Transverse colon (tissue), 4 donors: ENCODE results near the gene SLC25A41. TPM values are rescaled to one million over a fixed set of nuclear protein-coding genes. Genes with fewer than 3 reads are reported as not detected.

ENCODE experiments used
- DNase-seq: peaks from one replicate; pipeline ENCODE4 v3.0.0-alpha.2; 2019
- H3K27ac ChIP-seq, 4 donors: fragments of 200-600 bp; sonication (generic); 2 replicates each; pipeline ENCODE4 v1.5.1; 2016 to 2018; ENCODE audit warnings: inconsistent platforms in 4 of 4
- H3K27me3 ChIP-seq: fragments of 200-600 bp; sonication (generic); 2 replicates; pipeline ENCODE4 v1.5.1; 2017; ENCODE audit warnings: inconsistent platforms
- H3K36me3 ChIP-seq, 4 donors: fragments of 200-600 bp; sonication (generic); 2 replicates each; pipeline ENCODE4 v1.5.1; 2017 to 2019; ENCODE audit warnings: inconsistent platforms in 4 of 4
- H3K4me1 ChIP-seq, 4 donors: fragments of 200-600 bp; sonication (generic); 2 replicates each; pipeline ENCODE4 v1.5.1; 2017 to 2020; ENCODE audit warnings: inconsistent platforms in 4 of 4
- H3K4me3 ChIP-seq, 4 donors: fragments of 200-600 bp; sonication (generic); 1 replicate in 1 of 4; 2 replicates in 3 of 4; pipeline versions ENCODE4 v1.5.1 to v1.6.1; 2017 to 2019; ENCODE audit warnings: inconsistent platforms in 4 of 4
- H3K9me3 ChIP-seq, 2 donors: fragments of 200-600 bp; sonication (generic); 2 replicates each; pipeline ENCODE4 v1.5.1; 2017 to 2019; ENCODE audit warnings: inconsistent platforms in 2 of 2
- CTCF ChIP-seq, 5 experiments: fragments of 200-600 bp in 3 of 5; fragments of 450-650 bp in 2 of 5; sonication (generic) in 3 of 5; IDR thresholded peaks; 1 replicate in 2 of 5; 2 replicates in 3 of 5; pipeline ENCODE4 v1.5.1; 2016 to 2017; ENCODE audit warnings: antibody characterized with exemption in 5 of 5, inconsistent platforms in 3 of 5, mild to moderate bottlenecking in 2 of 5, moderate library complexity in 1 of 5
- EP300 ChIP-seq: sonication (generic); formaldehyde crosslinking; IDR thresholded peaks from one replicate; pipeline ENCODE4 v1.6.1; 2017; ENCODE audit warnings: antibody characterized with exemption, low read depth
- POLR2A ChIP-seq: fragments of 450-650 bp; IDR thresholded peaks from one replicate; pipeline ENCODE4 v1.6.1; 2016; ENCODE audit warnings: antibody characterized with exemption, mild to moderate bottlenecking, moderate library complexity
- POLR2AphosphoS5 ChIP-seq, 3 donors: sonication (generic); formaldehyde crosslinking; IDR thresholded peaks; one replicate each; pipeline ENCODE4 v1.6.1; 2016; ENCODE audit warnings: antibody characterized with exemption in 3 of 3
- WGBS, 2 donors: methylation state at CpG; one replicate each; pipeline ENCODE4 v1.1.5; 2018; ENCODE audit warnings: low coverage in 1 of 2; 5-methylcytosine and 5-hydroxymethylcytosine counted together
- in situ Hi-C, 4 donors: fragments of 200-750 bp; cut with MboI; loops; one replicate each; pipeline versions ENCODE4 v1.15.0 to v1.15.1; 2017; ENCODE audit warnings: low sequenced_read_pairs in 3 of 4, low pct_ligation_motif_present in 1 of 4, low pct_unique_long_range_greater_than_20kb in 1 of 4
- intact Hi-C: fragments of 100-400 bp; cut with DNase I; formaldehyde crosslinking; loops from one replicate; pipeline ENCODE4 v1.15.1; 2023; ENCODE audit warnings: low total_unique reads
- small RNA-seq, 4 donors: library from RNA; depleted of rRNA; stranded (forward); fragments of <200 nt; gene quantifications; one replicate each; pipeline ENCODE3, GENCODE V24; 2016
- total RNA-seq, 4 donors: library from RNA; depleted of rRNA; stranded (reverse); fragments of >200 nt; gene quantifications; one replicate each; pipeline ENCODE4 v1.1.0, GENCODE V29; 2016

Gene SLC25A41
- total RNA-seq, 4 donors from 2014 or later, result 0.32 TPM; not detected in 3

GRCh38 chr19:6378486-6378885 is 55.1 kb downstream of the SLC25A41 start:
- DNase-seq, result no peak
- no peaks in the 10 kb centered on the region for H3K27me3 ChIP-seq
- no peak for TF ChIP-seq EP300
- no peak for TF ChIP-seq POLR2A
- no peak for TF ChIP-seq CTCF (IDR thresholded peaks at IDR 0.05)
- no peak for TF ChIP-seq POLR2AphosphoS5 (IDR thresholded peaks at IDR 0.05)
- H3K27ac ChIP-seq, result no peak overlapping the region
- H3K4me3 ChIP-seq, result no peak overlapping the region
- WGBS, 2 donors, result 78% methylated on average over 9 of the region's 9 CpGs; no CpG with 5 or more reads in 1 of the 2 donors
- H3K36me3 ChIP-seq, result peaks cover 0 to 37% (median 18%) of the 10 kb centered on the region in 4 donors
- H3K4me1 ChIP-seq, result peaks cover 5 to 9% (median 7%) of the 10 kb centered on the region in 4 donors
- intact Hi-C loops, result no loop called here
- H3K9me3 ChIP-seq, result no peaks in the 10 kb centered on the region
- in situ Hi-C loops, result no loop called here

- WGBS, 2 donors, result 54 to 74% methylated on average over 4 to 6 of the region's 6 CpGs
- peak overlapping the region in 2 of 4 donors; percentile 12 to 33 for H3K27ac ChIP-seq
- in situ Hi-C loops, result no loop called here
- H3K4me3 ChIP-seq, result no peak overlapping the region
- H3K9me3 ChIP-seq, result no peaks in the 10 kb centered on the region
- intact Hi-C loops, result no loop called here
- TF ChIP-seq POLR2AphosphoS5 (IDR thresholded peaks at IDR 0.05), result no peak
- no peak for TF ChIP-seq POLR2A
- no peak for TF ChIP-seq EP300
- no peak for TF ChIP-seq CTCF (IDR thresholded peaks at IDR 0.05)
- no peak for DNase-seq
- H3K36me3 ChIP-seq, result peaks cover 0 to 34% (median 16%) of the 10 kb centered on the region in 4 donors
- peaks cover 5 to 10% (median 7%) of the 10 kb centered on the region in 4 donors for H3K4me1 ChIP-seq
- no peaks in the 10 kb centered on the region for H3K27me3 ChIP-seq
These were observed 55.5 kb downstream of the SLC25A41 start for GRCh38 chr19:6378041-6378440.

GRCh38 chr19:6376512-6377190 is 56.9 kb downstream of the SLC25A41 start:
- H3K4me3 ChIP-seq, result no peak overlapping the region
- in situ Hi-C loops (no loop called here), intact Hi-C loops (no loop called here)
- H3K36me3 ChIP-seq, result peaks cover 0 to 22% (median 11%) of the 10 kb centered on the region in 4 donors
- no peak for DNase-seq
- no peak for TF ChIP-seq EP300
- no peak for TF ChIP-seq POLR2A
- TF ChIP-seq POLR2AphosphoS5 (IDR thresholded peaks at IDR 0.05), result no peak
- no peak for TF ChIP-seq CTCF (IDR thresholded peaks at IDR 0.05)
- peaks cover 5 to 13% (median 9%) of the 10 kb centered on the region in 4 donors for H3K4me1 ChIP-seq
- no peaks in the 10 kb centered on the region for H3K9me3 ChIP-seq
- H3K27me3 ChIP-seq, result no peaks in the 10 kb centered on the region
- no peak overlapping the region for H3K27ac ChIP-seq
- 74 to 87% methylated on average over 4 to 17 of the region's 19 CpGs for WGBS, 2 donors

Small RNA genes within 50 kb of the gene (small RNA-seq; reads per million reads assigned to genes)
- gene MIR6790, result 0 reads per million in 4 donors
- gene MIR6885, result 0 reads per million in 4 donors

Other genes with a start within 250 kb of the SLC25A41 start
- gene MLLT1, start 153.8 kb downstream of the SLC25A41 start, total RNA-seq, result 10 to 100 TPM; 12.3 to 34.6 (median 19.7) TPM
- gene ACER1, start 100.2 kb downstream of the SLC25A41 start, total RNA-seq, result 1 to 10 TPM in 1 of 4 donors, not detected in 3; 9.2 TPM
- 100 to 1,000 TPM in 2 of 4 donors, 10 to 100 TPM in 2; 37.2 to 138 (median 116) TPM for gene CLPP, start 72.2 kb downstream of the SLC25A41 start, total RNA-seq
- gene ALKBH7, start 61.0 kb downstream of the SLC25A41 start, total RNA-seq, result 100 to 1,000 TPM; 135 to 188 (median 158) TPM
- gene PSPN, start 57.8 kb downstream of the SLC25A41 start, total RNA-seq, result 1 to 10 TPM; 1.4 to 3.7 (median 1.8) TPM
- 100 to 1,000 TPM in 1 of 4 donors, 10 to 100 TPM in 3; 42.2 to 166 (median 56.1) TPM for gene GTF2F1, start 40.6 kb downstream of the SLC25A41 start, total RNA-seq
- 100 to 1,000 TPM; 100 to 206 (median 112) TPM for gene KHSRP, start 9.0 kb downstream of the SLC25A41 start, total RNA-seq
- gene SLC25A23, start 26.0 kb upstream of the SLC25A41 start, total RNA-seq, result 100 to 1,000 TPM in 3 of 4 donors, 10 to 100 TPM in 1; 77.2 to 216 (median 171) TPM
- 100 to 1,000 TPM in 3 of 4 donors, 10 to 100 TPM in 1; 57.9 to 391 (median 229) TPM for gene CRB3, start 30.5 kb upstream of the SLC25A41 start, total RNA-seq
- gene DENND1C, start 48.0 kb upstream of the SLC25A41 start, total RNA-seq, result 1 to 10 TPM in 3 of 4 donors, under 1 TPM in 1; 0.40 to 7.5 (median 5.0) TPM
- gene TUBB4A, start 68.5 kb upstream of the SLC25A41 start, total RNA-seq, result 1 to 10 TPM in 2 of 4 donors, under 1 TPM in 1, not detected in 1; 0.60 to 1.3 (median 1.1) TPM
- 1 to 10 TPM in 1 of 4 donors, under 1 TPM in 1, not detected in 2; 0.95 to 2.7 TPM for gene TNFSF9, start 97.3 kb upstream of the SLC25A41 start, total RNA-seq
- gene CD70, start 157.4 kb upstream of the SLC25A41 start, total RNA-seq, result not detected
- gene TNFSF14, start 236.4 kb upstream of the SLC25A41 start, total RNA-seq, result under 1 TPM in 2 of 4 donors, not detected in 2; 0.27 to 0.48 TPM